ENCODE measurements around the gene SP8.

GRCh38 chr7:20744954-20745446, 41.7 kb downstream of the SP8 start:
- no peak for TF ChIP-seq CTCF (IDR thresholded peaks at IDR 0.05)
- no peak for TF ChIP-seq POLR2A (IDR thresholded peaks at IDR 0.05)
- TF ChIP-seq EP300 (IDR thresholded peaks at IDR 0.05) = no peak
- TF ChIP-seq POLR2AphosphoS5 (IDR thresholded peaks at IDR 0.05) = no peak

All from stomach (tissue), 4 donors.